Kidney (tissue), 14 donors: Measurements from ENCODE around the gene POLD4. TPM values are rescaled to one million over a fixed set of nuclear protein-coding genes. Genes with fewer than 3 reads are reported as not detected.
A peak's percentile ranks its signal among the peaks of the same experiment; 100 is the strongest.

ENCODE experiments used
- DNase-seq, 5 donors: peaks; one replicate each; pipeline ENCODE4 v3.0.0-alpha.2; 2013 to 2020
- FAIRE-seq: peaks from 2 replicates; lab custom pipeline; 2012; peaks lifted over from hg19 to GRCh38; lab: Jason Lieb, UNC
- H3K27ac ChIP-seq, 2 donors: one replicate each; pipeline ENCODE4 v1.7.0; 2013; ENCODE audit warnings: low read depth in 2 of 2, low read length in 2 of 2, inconsistent platforms in 1 of 2
- H3K27me3 ChIP-seq: one replicate; pipeline ENCODE4 v1.7.1; 2013; ENCODE audit warnings: low read length, inconsistent platforms; ENCODE audit not compliant: control insufficient read depth, insufficient read depth
- H3K36me3 ChIP-seq, 3 donors: one replicate each; pipeline versions ENCODE4 v1.7.0 to v1.7.1; 2013; ENCODE audit warnings: low read length in 3 of 3, control low read depth in 1 of 3, inconsistent platforms in 1 of 3; ENCODE audit not compliant: insufficient read depth in 3 of 3, control insufficient read depth in 2 of 3
- H3K4me1 ChIP-seq, 3 donors: one replicate each; pipeline versions ENCODE4 v1.7.0 to v1.7.1; 2013; ENCODE audit warnings: low read length in 3 of 3, inconsistent platforms in 1 of 3, low read depth in 1 of 3; ENCODE audit not compliant: control insufficient read depth in 2 of 3, insufficient read depth in 2 of 3
- H3K4me3 ChIP-seq, 3 donors: one replicate each; pipeline versions ENCODE4 v1.7.0 to v1.8.1; 2013; ENCODE audit warnings: low read length in 3 of 3, control low read depth in 1 of 3, inconsistent platforms in 1 of 3
- H3K9ac ChIP-seq, 3 donors: one replicate each; pipeline versions ENCODE4 v1.7.0 to v1.7.1; 2013; ENCODE audit warnings: low read length in 3 of 3, control low read depth in 1 of 3, inconsistent platforms in 1 of 3
- H3K9me3 ChIP-seq, 3 donors: one replicate each; pipeline versions ENCODE4 v1.7.0 to v1.7.1; 2013; ENCODE audit warnings: low read length in 3 of 3, control low read depth in 1 of 3, inconsistent platforms in 1 of 3; ENCODE audit not compliant: control insufficient read depth in 2 of 3, insufficient read depth in 1 of 3
- CTCF ChIP-seq: IDR thresholded peaks from 3 replicates; pipeline ENCODE4 v1.5.1; 2012; ENCODE audit warnings: mild to moderate bottlenecking, moderate library complexity, borderline replicate concordance; ENCODE audit not compliant: insufficient read depth; ENCODE audit errors: extremely low read depth
- intact Hi-C: fragments of 100-400 bp; cut with DNase I; formaldehyde crosslinking; loops from one replicate; pipeline ENCODE4 v1.11.1; 2022
- polyA plus RNA-seq: library from polyadenylated mRNA; stranded (reverse); fragments of 350-450 nt; fragmentation: Illumina TruSeq; extraction: RNeasy Lipid Tissue Mini Kit (QIAGEN cat#74804); gene quantifications from one replicate; pipeline ENCODE4 v1.2.3, GENCODE V29; 2014; ENCODE audit warnings: low read depth, low replicate concordance; ENCODE audit not compliant: insufficient read depth
- total RNA-seq: library from RNA; stranded (reverse); fragmentation: NEBNext Ultra II Directional; extraction: Animal tissue kit (Norgen Biotek cat#: 25700); gene quantifications from one replicate; pipeline ENCODE4 v1.2.1, GENCODE V29; 2021
- donor health status: control.
- donor health status: control.
- donor health status: control.
- donor health status: control.
- donor health status: control.
- donor health status: DM: yes; HTN: yes; CAD: no.
- donor health status: Normal renal cell carcinoma (clear cell type).

Gene POLD4
- total and polyA plus RNA-seq, 2 donors from 2014 or later = 54.4 to 174 TPM

- no peaks in the 10 kb centered on the region for H3K36me3 ChIP-seq
- FAIRE-seq (no peak), DNase-seq (no peak)
- no peaks in the 10 kb centered on the region for H3K27me3 ChIP-seq
- H3K4me1 ChIP-seq = peaks cover 0 to 17% (median 7%) of the 10 kb centered on the region in 3 donors
- H3K27ac ChIP-seq = no peak overlapping the region
- TF ChIP-seq CTCF = no peak
- no peak overlapping the region for H3K4me3 ChIP-seq
- no peak overlapping the region for H3K9ac ChIP-seq
- no peaks in the 10 kb centered on the region for H3K9me3 ChIP-seq
- intact Hi-C loops = loop anchor here (5.0 kb wide), 1 partner anchor 33 kb away; no protein-coding TSS in a partner anchor
Measured at GRCh38 chr11:67349036-67349435, 4.3 kb downstream of the POLD4 start.

GRCh38 chr11:67347964-67348749, 5.2 kb downstream of the POLD4 start:
- no peaks in the 10 kb centered on the region for H3K27me3 ChIP-seq
- no peak overlapping the region for H3K27ac ChIP-seq
- H3K9ac ChIP-seq = no peak overlapping the region
- H3K4me1 ChIP-seq = peaks cover 0 to 16% (median 4%) of the 10 kb centered on the region in 3 donors
- no peaks in the 10 kb centered on the region for H3K9me3 ChIP-seq
- intact Hi-C loops = loop anchor here (5.0 kb wide), 1 partner anchor 34 kb away; no protein-coding TSS in a partner anchor
- no peak overlapping the region for H3K4me3 ChIP-seq
- TF ChIP-seq CTCF = no peak
- DNase-seq (no peak), FAIRE-seq (no peak)
- H3K36me3 ChIP-seq = no peaks in the 10 kb centered on the region

GRCh38 chr11:67345920-67346819, 7.2 kb downstream of the POLD4 start:
- intact Hi-C loops = loop anchor here (5.0 kb wide), 1 partner anchor 36 kb away; no protein-coding TSS in a partner anchor
- H3K9me3 ChIP-seq = no peaks in the 10 kb centered on the region
- H3K9ac ChIP-seq = no peak overlapping the region
- H3K4me1 ChIP-seq = peaks cover 0 to 5% (median 0%) of the 10 kb centered on the region in 3 donors
- H3K27me3 ChIP-seq = no peaks in the 10 kb centered on the region
- no peaks in the 10 kb centered on the region for H3K36me3 ChIP-seq
- H3K27ac ChIP-seq = no peak overlapping the region
- peak in 2 of 5 donors; percentile 51 for DNase-seq
- no peak overlapping the region for H3K4me3 ChIP-seq
- FAIRE-seq = no peak
- TF ChIP-seq CTCF = peak; percentile 64
